Measurements from ENCODE around the gene HARBI1. TPM values are rescaled to one million over a fixed set of nuclear protein-coding genes. Genes with fewer than 3 reads are reported as not detected.

Gene HARBI1
- total RNA-seq, 1 experiment from 2014 or later, result 6.3 TPM

GRCh38 chr11:46574656-46575055 is 42.4 kb downstream of the HARBI1 start:
- Mint-ChIP-seq H3K27ac (no peak overlapping the region), H3K27me3 (ENCODE audit: low read depth) (no peaks in the 10 kb centered on the region), H3K4me3 (no peak overlapping the region), H3K9me3 (peaks cover 4 to 6% of the 10 kb centered on the region in 2 experiments; a peak in 2 of 5 replicates), H3K4me1 (no peaks in the 10 kb centered on the region), H3K36me3 (ENCODE audit: insufficient read depth in 1 of 3, low read depth in 3 of 3) (peaks cover 7 to 10% (median 8%) of the 10 kb centered on the region in 3 experiments; a peak in 6 of 7 replicates)
- Histone ChIP-seq H4K91ac (ENCODE audit: insufficient read length, low read depth, low read length) (no peak overlapping the region), H2AK5ac (ENCODE audit: insufficient read length, low read length) (no peak overlapping the region), H3K27me3 (ENCODE audit: insufficient read depth, low read length) (no peaks in the 10 kb centered on the region), H3K18ac (ENCODE audit: insufficient read length, low read depth, low read length) (no peak overlapping the region), H2AFZ (ENCODE audit: low read length) (no peak overlapping the region), H3K79me1 (ENCODE audit: insufficient read depth, low read depth, low read length, poor library complexity, severe bottlenecking) (peaks cover 5% of the 10 kb centered on the region), H3T11ph (ENCODE audit: low read length) (no peak overlapping the region), H4K20me1 (ENCODE audit: control insufficient read depth, insufficient read depth, insufficient read length) (no peaks in the 10 kb centered on the region), H3K9ac (ENCODE audit: extremely low read depth, insufficient read length, low read length) (no peak overlapping the region), H3K4me1 (ENCODE audit: insufficient read depth, low read length) (no peaks in the 10 kb centered on the region), H2BK20ac (ENCODE audit: low read depth, low read length, poor library complexity, severe bottlenecking) (no peak overlapping the region), H3K79me2 (ENCODE audit: insufficient read depth, low read length) (peaks cover 3% of the 10 kb centered on the region; the same call in 1 of the 2 replicates), H4K5ac (ENCODE audit: insufficient read length, low read depth, low read length) (no peak overlapping the region), H3K23me2 (ENCODE audit: insufficient read length, low read depth, low read length, poor library complexity, severe bottlenecking) (no peaks in the 10 kb centered on the region), H3K9me3 (ENCODE audit: control insufficient read depth, low read depth, low read length) (no peaks in the 10 kb centered on the region), H3K23ac (ENCODE audit: insufficient read length, low read depth, low read length) (no peak overlapping the region), H2BK15ac (ENCODE audit: low read depth, low read length) (no peak overlapping the region), H2BK12ac (ENCODE audit: insufficient read length, low read depth, low read length) (no peak overlapping the region), H4K8ac (replicated peaks; ENCODE audit: insufficient read length, low read depth, low read length) (no peak overlapping the region), H3K27ac (ENCODE audit: insufficient read length, low read depth, low read length) (no peak overlapping the region), H3K4ac (ENCODE audit: low read depth, low read length) (no peak overlapping the region), H2BK120ac (ENCODE audit: low read depth, low read length, poor library complexity, severe bottlenecking) (no peak overlapping the region), H3K4me2 (ENCODE audit: insufficient read depth, insufficient read length, low read length) (no peak overlapping the region), H3K56ac (ENCODE audit: insufficient read length, low read depth, low read length) (no peak overlapping the region), H2BK5ac (ENCODE audit: insufficient read length, low read length) (no peak overlapping the region), H3K14ac (ENCODE audit: insufficient read depth, low read length) (no peak overlapping the region)
- no peak for TF ChIP-seq CTCF (conservative IDR thresholded peaks at IDR 0.05)
- no CpG with 5 or more reads among the region's 1 CpG for WGBS (ENCODE audit: extremely low coverage, insufficient read length, low lambda C conversion rate)
- no peak for DNase-seq
